Loucy (cell line): ENCODE results near the gene WBP2.

Experiments used
- H2AFZ ChIP-seq: fragments of 200-600 bp; sonication (generic); 2 replicates; pipeline ENCODE4 v1.6.0; 2016; ENCODE audit warnings: antibody characterized with exemption, mild to moderate bottlenecking, low read length, moderate library complexity
- H3F3A ChIP-seq: fragments of 200-600 bp; 2 replicates; pipeline ENCODE4 v1.6.0; 2016; ENCODE audit warnings: antibody characterized with exemption, low read depth, mild to moderate bottlenecking
- H3K27me3 ChIP-seq: fragments of 200-600 bp; sonication (generic); 2 replicates; pipeline ENCODE4 v1.6.1; 2014; ENCODE audit warnings: low read length, mild to moderate bottlenecking; ENCODE audit not compliant: insufficient read depth, poor library complexity, severe bottlenecking
- H3K36me3 ChIP-seq: fragments of 200-600 bp; sonication (generic); 2 replicates; pipeline ENCODE4 v1.6.1; 2016; ENCODE audit warnings: low read length; ENCODE audit not compliant: insufficient read depth
- H3K4me1 ChIP-seq: fragments of 200-600 bp; sonication (generic); 2 replicates; pipeline ENCODE4 v1.5.1; 2014; ENCODE audit warnings: low read length, mild to moderate bottlenecking; ENCODE audit not compliant: insufficient read depth, poor library complexity, severe bottlenecking
- H3K4me2 ChIP-seq: fragments of 200-600 bp; sonication (generic); 2 replicates; pipeline ENCODE4 v1.6.0; 2014; ENCODE audit warnings: antibody characterized with exemption, low read length, low read depth, mild to moderate bottlenecking; ENCODE audit not compliant: poor library complexity, severe bottlenecking
- H3K4me3 ChIP-seq: fragments of 200-600 bp; sonication (generic); 2 replicates; pipeline ENCODE4 v1.5.1; 2014; ENCODE audit warnings: low read length, mild to moderate bottlenecking, mixed read lengths; ENCODE audit not compliant: poor library complexity, severe bottlenecking
- H3K79me2 ChIP-seq: fragments of 200-600 bp; sonication (generic); 2 replicates; pipeline ENCODE4 v1.6.1; 2014; ENCODE audit warnings: low read length; ENCODE audit not compliant: insufficient read depth
- H3K9ac ChIP-seq: fragments of 200-600 bp; sonication (generic); 2 replicates; pipeline ENCODE4 v1.6.0; 2014; ENCODE audit warnings: mild to moderate bottlenecking, low read depth, low read length, moderate library complexity; ENCODE audit not compliant: poor library complexity, severe bottlenecking
- H3K9me2 ChIP-seq: fragments of 200-600 bp; sonication (generic); replicated peaks from 2 replicates; pipeline ENCODE4 v1.6.1; 2016; ENCODE audit warnings: low read depth, low read length, mixed read lengths
- H3K9me3 ChIP-seq: fragments of 200-600 bp; sonication (generic); 2 replicates; pipeline ENCODE4 v1.6.1; 2014; ENCODE audit warnings: mild to moderate bottlenecking, antibody characterized with exemption, low read length, low read depth; ENCODE audit not compliant: insufficient read depth
- H4K20me1 ChIP-seq: fragments of 200-600 bp; sonication (generic); 2 replicates; pipeline ENCODE4 v1.6.0; 2014; ENCODE audit warnings: antibody characterized with exemption, low read length, mild to moderate bottlenecking; ENCODE audit not compliant: insufficient read depth, poor library complexity, severe bottlenecking
- EZH2phosphoT487 ChIP-seq: fragments of 200-600 bp; IDR thresholded peaks from 2 replicates; pipeline ENCODE4 v1.6.1; 2018; ENCODE audit warnings: antibody characterized with exemption, mild to moderate bottlenecking, moderate library complexity, borderline replicate concordance
- TF ChIP-seq, protein P1 (sequence below): fragments of 200-600 bp; sonication (generic); conservative IDR thresholded peaks from 2 replicates; pipeline ENCODE4 v1.5.1; 2014; ENCODE audit warnings: mild to moderate bottlenecking, antibody characterized with exemption, low read length

WBP2 gene

GRCh38 chr17:75819116-75819515 is 36.0 kb downstream of the WBP2 start:
- H4K20me1 ChIP-seq = peaks cover 3% of the 10 kb centered on the region
- no peaks in the 10 kb centered on the region for H3K27me3 ChIP-seq
- H3F3A ChIP-seq = no peaks in the 10 kb centered on the region
- H2AFZ ChIP-seq = no peak overlapping the region
- H3K9ac ChIP-seq = no peak overlapping the region
- H3K9me3 ChIP-seq = no peaks in the 10 kb centered on the region
- no peaks in the 10 kb centered on the region for H3K4me1 ChIP-seq
- peaks cover 90% of the 10 kb centered on the region; the same call in 1 of the 2 replicates for H3K36me3 ChIP-seq
- H3K4me2 ChIP-seq = no peak overlapping the region
- H3K4me3 ChIP-seq = no peak overlapping the region
- no peaks in the 10 kb centered on the region for H3K79me2 ChIP-seq
- no peaks in the 10 kb centered on the region for H3K9me2 ChIP-seq
- TF ChIP-seq EZH2phosphoT487 = no peak
- TF ChIP-seq, protein P1, sequence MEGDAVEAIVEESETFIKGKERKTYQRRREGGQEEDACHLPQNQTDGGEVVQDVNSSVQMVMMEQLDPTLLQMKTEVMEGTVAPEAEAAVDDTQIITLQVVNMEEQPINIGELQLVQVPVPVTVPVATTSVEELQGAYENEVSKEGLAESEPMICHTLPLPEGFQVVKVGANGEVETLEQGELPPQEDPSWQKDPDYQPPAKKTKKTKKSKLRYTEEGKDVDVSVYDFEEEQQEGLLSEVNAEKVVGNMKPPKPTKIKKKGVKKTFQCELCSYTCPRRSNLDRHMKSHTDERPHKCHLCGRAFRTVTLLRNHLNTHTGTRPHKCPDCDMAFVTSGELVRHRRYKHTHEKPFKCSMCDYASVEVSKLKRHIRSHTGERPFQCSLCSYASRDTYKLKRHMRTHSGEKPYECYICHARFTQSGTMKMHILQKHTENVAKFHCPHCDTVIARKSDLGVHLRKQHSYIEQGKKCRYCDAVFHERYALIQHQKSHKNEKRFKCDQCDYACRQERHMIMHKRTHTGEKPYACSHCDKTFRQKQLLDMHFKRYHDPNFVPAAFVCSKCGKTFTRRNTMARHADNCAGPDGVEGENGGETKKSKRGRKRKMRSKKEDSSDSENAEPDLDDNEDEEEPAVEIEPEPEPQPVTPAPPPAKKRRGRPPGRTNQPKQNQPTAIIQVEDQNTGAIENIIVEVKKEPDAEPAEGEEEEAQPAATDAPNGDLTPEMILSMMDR = no peak

GRCh38 chr17:75818326-75818885 is 36.7 kb downstream of the WBP2 start:
- Histone ChIP-seq H3K4me2 (no peak overlapping the region), H3K79me2 (no peaks in the 10 kb centered on the region), H2AFZ (no peak overlapping the region), H3K9me3 (no peaks in the 10 kb centered on the region), H3F3A (no peaks in the 10 kb centered on the region), H3K27me3 (no peaks in the 10 kb centered on the region), H3K9ac (no peak overlapping the region), H3K4me1 (no peaks in the 10 kb centered on the region), H3K36me3 (peaks cover 90% of the 10 kb centered on the region; the same call in 1 of the 2 replicates), H3K4me3 (no peak overlapping the region), H4K20me1 (peaks cover 3% of the 10 kb centered on the region), H3K9me2 (no peaks in the 10 kb centered on the region)
- TF ChIP-seq EZH2phosphoT487 = no peak
- TF ChIP-seq, protein P1 = no peak

DNA sequence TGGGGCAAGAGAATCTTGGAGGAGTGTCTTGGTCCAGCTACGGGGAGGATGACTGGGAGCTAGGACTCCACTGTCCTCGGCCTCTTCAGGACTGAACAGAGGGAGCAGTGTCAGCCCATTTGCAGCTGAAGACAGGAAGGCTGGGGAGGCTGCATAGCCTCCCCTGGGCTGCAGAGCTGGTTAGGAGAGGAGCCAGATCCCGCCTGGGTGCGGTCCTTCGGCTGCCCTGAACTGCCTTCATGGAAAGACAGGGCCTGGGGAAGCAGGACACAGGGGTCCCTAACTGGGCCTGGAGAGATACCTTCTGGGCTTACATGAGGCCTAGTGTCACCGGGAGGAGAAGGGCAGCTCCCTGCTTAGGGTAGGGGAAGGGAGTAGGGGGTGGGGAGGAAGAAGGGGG is 37.6 kb downstream of the WBP2 start:
- H3F3A ChIP-seq = no peaks in the 10 kb centered on the region
- H2AFZ ChIP-seq = no peak overlapping the region
- no peak overlapping the region for H3K9ac ChIP-seq
- peaks cover 95% of the 10 kb centered on the region; the same call in 1 of the 2 replicates for H3K36me3 ChIP-seq
- no peaks in the 10 kb centered on the region for H3K79me2 ChIP-seq
- H3K9me3 ChIP-seq = no peaks in the 10 kb centered on the region
- no peak overlapping the region for H3K4me2 ChIP-seq
- TF ChIP-seq EZH2phosphoT487 = no peak
- TF ChIP-seq, protein P1 = no peak
- no peak overlapping the region for H3K4me3 ChIP-seq
- H3K9me2 ChIP-seq = no peaks in the 10 kb centered on the region
- H3K27me3 ChIP-seq = no peaks in the 10 kb centered on the region
- peaks cover 3% of the 10 kb centered on the region for H4K20me1 ChIP-seq
- H3K4me1 ChIP-seq = no peaks in the 10 kb centered on the region
